Gastroesophageal sphincter (tissue), 4 donors: ENCODE measurements around the gene KCNIP4. TPM values are rescaled to one million over a fixed set of nuclear protein-coding genes. Genes with fewer than 3 reads are reported as not detected.
A peak's percentile ranks its signal among the peaks of the same experiment; 100 is the strongest.
"Not testable (repeated sequence)": the region's sequence is repeated elsewhere in the genome, so short reads cannot be mapped to it uniquely, and the experiment has no call there.

Experiments
- ATAC-seq: fragments of 150-250 bp; one replicate; pipeline ENCODE4 v1.9.1; 2016; ENCODE audit warnings: mild to moderate bottlenecking, moderate library complexity
- H3K27ac ChIP-seq, 4 donors: fragments of 200-600 bp; sonication (generic) in 3 of 4; 1 replicate in 3 of 4; 2 replicates in 1 of 4; pipeline ENCODE4 v1.5.1; 2016 to 2019
- H3K27me3 ChIP-seq: fragments of 200-600 bp; sonication (generic); one replicate; pipeline ENCODE4 v1.5.1; 2019
- H3K36me3 ChIP-seq, 2 donors: fragments of 200-600 bp; sonication (generic); one replicate each; pipeline ENCODE4 v1.5.1; 2019; ENCODE audit warnings: control low read depth in 1 of 2
- H3K4me1 ChIP-seq, 3 donors: fragments of 200-600 bp; sonication (generic); 1 replicate in 2 of 3; 2 replicates in 1 of 3; pipeline ENCODE4 v1.5.1; 2016 to 2019; ENCODE audit warnings: control low read depth in 2 of 3
- H3K4me3 ChIP-seq, 2 donors: fragments of 200-600 bp; sonication (generic); one replicate each; pipeline ENCODE4 v1.5.1; 2019; ENCODE audit warnings: mild to moderate bottlenecking in 1 of 2, moderate library complexity in 1 of 2
- H3K9me3 ChIP-seq, 3 donors: fragments of 200-600 bp; sonication (generic); one replicate each; pipeline ENCODE4 v1.5.1; 2017 to 2019; ENCODE audit warnings: control low read depth in 2 of 3
- CTCF ChIP-seq, 4 experiments: fragments of 200-600 bp in 2 of 4; fragments of 450-650 bp in 2 of 4; sonication (generic) in 1 of 4; IDR thresholded peaks; one replicate each; pipeline ENCODE4 v1.5.1; 2017 to 2019; ENCODE audit warnings: antibody characterized with exemption in 4 of 4, mild to moderate bottlenecking in 2 of 4, moderate library complexity in 2 of 4
- EP300 ChIP-seq: sonication (generic); formaldehyde crosslinking; IDR thresholded peaks from one replicate; pipeline ENCODE4 v1.6.1; 2017; ENCODE audit warnings: antibody characterized with exemption, mild to moderate bottlenecking
- POLR2A ChIP-seq, 2 donors: fragments of 450-650 bp; IDR thresholded peaks; one replicate each; pipeline ENCODE4 v1.6.1; 2017; ENCODE audit warnings: antibody characterized with exemption in 2 of 2, mild to moderate bottlenecking in 2 of 2, moderate library complexity in 1 of 2
- POLR2AphosphoS5 ChIP-seq: sonication (generic); formaldehyde crosslinking; IDR thresholded peaks from one replicate; pipeline ENCODE4 v1.6.1; 2017; ENCODE audit warnings: antibody characterized with exemption
- WGBS, 2 donors: methylation state at CpG; one replicate each; pipeline ENCODE4 v1.1.5; 2018; ENCODE audit warnings: low coverage in 1 of 2; 5-methylcytosine and 5-hydroxymethylcytosine counted together
- total RNA-seq, 4 donors: library from RNA; depleted of rRNA; stranded (reverse); fragments of >200 nt; gene quantifications; one replicate each; pipeline ENCODE4 v1.1.0, GENCODE V29; 2016

The KCNIP4 gene
- total RNA-seq: under 1 TPM in 3 of 4 donors, not detected in 1; 0.23 to 0.59 (median 0.54) TPM

GRCh38 chr4:21948347-21949072 lies at the start of gene KCNIP4:
Gene KCNIP4, minus strand, starts transcription at chr4:21948772.
- H3K27me3 ChIP-seq: peaks cover 36% of the 10 kb centered on the region
- no peak within 1 kb of the TSS for H3K27ac ChIP-seq
- peak within 1 kb of the TSS; percentile 0 to 49 for H3K4me3 ChIP-seq
- H3K4me1 ChIP-seq: peaks cover 0 to 12% (median 0%) of the 10 kb centered on the region in 3 donors
- no peaks in the 10 kb centered on the region for H3K36me3 ChIP-seq
- WGBS, 2 donors: 0% methylated on average over 1 to 2 of the region's 81 CpGs
- peak; percentile 27 for ATAC-seq
- no peak for TF ChIP-seq EP300
- TF ChIP-seq POLR2A (IDR thresholded peaks at IDR 0.05): no peak
- TF ChIP-seq POLR2AphosphoS5: no peak
- TF ChIP-seq CTCF (IDR thresholded peaks at IDR 0.05): no peak
- H3K9me3 ChIP-seq: no peaks in the 10 kb centered on the region

- H3K27ac ChIP-seq, ATAC-seq, H3K4me1 ChIP-seq, H3K36me3 ChIP-seq, H3K4me3 ChIP-seq, H3K27me3 ChIP-seq: not testable (repeated sequence)
- peaks cover 0 to 19% (median 0%) of the 10 kb centered on the region in 3 donors for H3K9me3 ChIP-seq
- WGBS, 2 donors: 83% methylated on average over 9 of the region's 9 CpGs; no CpG with 5 or more reads in 1 of the 2 donors
These were observed 48.0 kb upstream of the KCNIP4 start for GRCh38 chr4:21996618-21997017.

- H3K4me3 ChIP-seq: no peak overlapping the region
- TF ChIP-seq EP300: no peak
- TF ChIP-seq POLR2AphosphoS5: no peak
- no peak for TF ChIP-seq CTCF (IDR thresholded peaks at IDR 0.05)
- TF ChIP-seq POLR2A (IDR thresholded peaks at IDR 0.05): no peak
- 38 to 47% methylated on average over 1 of the region's 1 CpG for WGBS, 2 donors
- ATAC-seq: no peak
- no peaks in the 10 kb centered on the region for H3K27me3 ChIP-seq
- H3K4me1 ChIP-seq: no peaks in the 10 kb centered on the region
- H3K36me3 ChIP-seq: no peaks in the 10 kb centered on the region
- H3K27ac ChIP-seq: no peak overlapping the region
- peaks cover 0 to 9% (median 0%) of the 10 kb centered on the region in 3 donors for H3K9me3 ChIP-seq
These were observed 43.8 kb upstream of the KCNIP4 start for GRCh38 chr4:21992330-21992729.

- Histone ChIP-seq H3K9me3 (peaks cover 0 to under 1% (median 0%) of the 10 kb centered on the region in 3 donors), H3K4me3 (no peak overlapping the region), H3K36me3 (no peaks in the 10 kb centered on the region), H3K4me1 (no peaks in the 10 kb centered on the region), H3K27ac (no peak overlapping the region), H3K27me3 (no peaks in the 10 kb centered on the region)
- TF ChIP-seq CTCF (IDR thresholded peaks at IDR 0.05): no peak
- no peak for TF ChIP-seq EP300
- no peak for TF ChIP-seq POLR2AphosphoS5
- TF ChIP-seq POLR2A (IDR thresholded peaks at IDR 0.05): no peak
- WGBS, 2 donors: 50 to 62% methylated on average over 1 of the region's 1 CpG
- no peak for ATAC-seq
These were observed 43.0 kb upstream of the KCNIP4 start for GRCh38 chr4:21991562-21991961.

GRCh38 chr4:21991050-21991449 lies 42.5 kb upstream of the KCNIP4 start:
- no peak overlapping the region for H3K27ac ChIP-seq
- H3K4me3 ChIP-seq: no peak overlapping the region
- 13 to 19% methylated on average over 2 of the region's 2 CpGs for WGBS, 2 donors
- no peaks in the 10 kb centered on the region for H3K36me3 ChIP-seq
- no peaks in the 10 kb centered on the region for H3K9me3 ChIP-seq
- H3K27me3 ChIP-seq: no peaks in the 10 kb centered on the region
- ATAC-seq: no peak
- TF ChIP-seq POLR2A (IDR thresholded peaks at IDR 0.05) (no peak), CTCF (IDR thresholded peaks at IDR 0.05) (no peak), EP300 (no peak), POLR2AphosphoS5 (no peak)
- no peaks in the 10 kb centered on the region for H3K4me1 ChIP-seq
